GM12878 (cell line): ENCODE data around the gene CCDC136. TPM values are rescaled to one million over a fixed set of nuclear protein-coding genes. Genes with fewer than 3 reads are reported as not detected.

Source experiments
- ATAC-seq: fragments of 200-7000 bp; cut with Tn5 transposase; 3 replicates; pipeline ENCODE4 v1.9.1; 2020; ENCODE audit warnings: mild to moderate bottlenecking, moderate library complexity
- BruUV-seq: library from RNA; stranded (reverse); fragments of 400-500 nt; replicated peaks from 2 replicates; lab custom pipeline; 2021; lab: Mats Ljungman, UMichigan
- CTCF ChIA-PET: fragments of 300-600 bp; sonication (Branson Sonifier 250); formaldehyde crosslinking; extraction: SDS; loops from one replicate; lab custom pipeline; 2021; ENCODE audit warnings: inconsistent platforms; lab: Yijun Ruan, JAX
- POLR2A ChIA-PET: fragments of 350-600 bp; formaldehyde crosslinking; extraction: SDS; loops from one replicate; lab custom pipeline; 2021; ENCODE audit warnings: inconsistent platforms; lab: Charles Lee
- RAD21 ChIA-PET: fragments of 300-600 bp; sonication (Branson Sonifier 250); formaldehyde crosslinking; loops from one replicate; lab custom pipeline; 2023; ENCODE audit warnings: antibody characterized with exemption; ENCODE audit not compliant: unreplicated experiment; lab: Charles Lee
- SMC1A ChIA-PET: fragments of 300-600 bp; sonication (Branson Sonifier 250); formaldehyde crosslinking; loops from one replicate; lab custom pipeline; 2023; ENCODE audit not compliant: unreplicated experiment, uncharacterized antibody; lab: Charles Lee
- DNase-seq: peaks from one replicate; pipeline ENCODE4 v3.0.0-alpha.2; 2011; ENCODE audit warnings: low read depth, low spot score
- FAIRE-seq: peaks from 3 replicates; lab custom pipeline; 2011; peaks lifted over from hg19 to GRCh38; lab: Jason Lieb, UNC
- H2AFZ ChIP-seq: 2 replicates; pipeline ENCODE4 v1.6.0; 2011; ENCODE audit warnings: low read depth, low read length, control low read depth; ENCODE audit not compliant: control insufficient read depth
- H3K27ac ChIP-seq: 2 replicates; pipeline ENCODE4 v1.5.1; 2011; ENCODE audit warnings: control low read depth; ENCODE audit not compliant: control insufficient read depth, insufficient read depth
- H3K27me3 ChIP-seq, 2 experiments: replicated peaks in 1 of 2; 2 replicates each; pipeline versions ENCODE4 v1.6.0 to v1.6.1; 2011; ENCODE audit warnings: low read length in 1 of 2; ENCODE audit not compliant: control insufficient read depth in 2 of 2, insufficient read depth in 2 of 2
- H3K36me3 ChIP-seq, 2 experiments: 2 replicates each; pipeline ENCODE4 v1.5.1; 2011; ENCODE audit warnings: low read length in 1 of 2; ENCODE audit not compliant: control insufficient read depth in 2 of 2, insufficient read depth in 2 of 2
- H3K4me1 ChIP-seq: 2 replicates; pipeline ENCODE4 v1.6.1; 2011; ENCODE audit warnings: mild to moderate bottlenecking, low read length, moderate library complexity, mixed read lengths; ENCODE audit not compliant: control insufficient read depth, insufficient read depth
- H3K4me2 ChIP-seq: 2 replicates; pipeline ENCODE4 v1.6.0; 2011; ENCODE audit warnings: control low read depth; ENCODE audit not compliant: control insufficient read depth, insufficient read depth
- H3K4me3 ChIP-seq: fragments of 200-600 bp; sonication (generic); 2 replicates; pipeline ENCODE4 v1.5.1; 2016
- H3K79me2 ChIP-seq: 2 replicates; pipeline ENCODE4 v1.6.0; 2011; ENCODE audit warnings: low read length; ENCODE audit not compliant: control insufficient read depth, insufficient read depth
- H3K9ac ChIP-seq: 2 replicates; pipeline ENCODE4 v1.8.0; 2011; ENCODE audit warnings: low read length, control low read depth, mixed read lengths; ENCODE audit not compliant: control insufficient read depth, insufficient read depth
- H3K9me3 ChIP-seq: replicated peaks from 3 replicates; pipeline ENCODE4 v1.5.1; 2011; ENCODE audit warnings: mild to moderate bottlenecking, low read length; ENCODE audit not compliant: control insufficient read depth, insufficient read depth
- H4K20me1 ChIP-seq: 2 replicates; pipeline ENCODE4 v1.6.0; 2011; ENCODE audit not compliant: control insufficient read depth, insufficient read depth
- ESRRA ChIP-seq: IDR thresholded peaks from 2 replicates; pipeline ENCODE4 v1.6.1; 2012; ENCODE audit warnings: mild to moderate bottlenecking, low read length, improper control_type of control experiment
- IRF4 ChIP-seq: IDR thresholded peaks from 2 replicates; pipeline ENCODE4 v1.6.1; 2011; ENCODE audit warnings: low read depth, low read length
- MYB ChIP-seq: fragments of 150-350 bp; IDR thresholded peaks from 2 replicates; pipeline ENCODE4 v1.6.1; 2014; ENCODE audit warnings: mild to moderate bottlenecking, low read depth, low read length, borderline replicate concordance
- NFIC ChIP-seq: IDR thresholded peaks from 2 replicates; pipeline ENCODE4 v1.6.1; 2012; ENCODE audit warnings: low read depth, mild to moderate bottlenecking, inconsistent platforms, low read length, moderate library complexity
- PBX3 ChIP-seq: IDR thresholded peaks from 2 replicates; pipeline ENCODE4 v1.6.1; 2011; ENCODE audit warnings: mild to moderate bottlenecking, low read depth, low read length, moderate library complexity; ENCODE audit not compliant: insufficient replicate concordance
- PML ChIP-seq: IDR thresholded peaks from 2 replicates; pipeline ENCODE4 v1.6.1; 2012; ENCODE audit warnings: low read length, inconsistent platforms
- POLR2A ChIP-seq: IDR thresholded peaks from 2 replicates; pipeline ENCODE4 v1.6.1; 2011; ENCODE audit warnings: low read depth, mild to moderate bottlenecking, low read length
- RAD21 ChIP-seq: IDR thresholded peaks from 2 replicates; pipeline ENCODE4 v1.6.1; 2011; ENCODE audit warnings: mild to moderate bottlenecking, low read depth, low read length, moderate library complexity; ENCODE audit not compliant: insufficient read depth
- RELA ChIP-seq: fragments of 450-650 bp; IDR thresholded peaks from 2 replicates; pipeline ENCODE4 v1.8.0; 2014; ENCODE audit warnings: borderline replicate concordance; ENCODE audit not compliant: partially characterized antibody
- RFX5 ChIP-seq: IDR thresholded peaks from 2 replicates; pipeline ENCODE4 v1.6.1; 2011; ENCODE audit warnings: low read depth, low read length, improper control_type of control experiment
- SMARCA5 ChIP-seq: fragments of 450-650 bp; IDR thresholded peaks from 2 replicates; pipeline ENCODE4 v1.6.1; 2017; ENCODE audit warnings: mild to moderate bottlenecking
- TAF1 ChIP-seq: IDR thresholded peaks from 2 replicates; pipeline ENCODE4 v1.6.1; 2011; ENCODE audit warnings: mild to moderate bottlenecking, low read depth, low read length, borderline replicate concordance
- ZBTB11 ChIP-seq: fragments of 450-650 bp; formaldehyde crosslinking; IDR thresholded peaks from 2 replicates; pipeline ENCODE4 v1.5.0; 2022; ENCODE audit warnings: mild to moderate bottlenecking, missing genetic modification characterization
- ZNF207 ChIP-seq: fragments of 450-650 bp; IDR thresholded peaks from 2 replicates; pipeline ENCODE4 v1.6.1; 2014; ENCODE audit warnings: antibody characterized with exemption, mild to moderate bottlenecking, borderline replicate concordance
- WGBS: methylation state at CpG from one replicate; pipeline ENCODE4 v1.1.6; 2016; ENCODE audit warnings: low lambda C conversion rate; ENCODE audit not compliant: insufficient replicate concordance, insufficient coverage; ENCODE audit errors: missing lambda C conversion rate; 5-methylcytosine and 5-hydroxymethylcytosine counted together
- in situ Hi-C: fragments of 300-500 bp; cut with MboI; formaldehyde crosslinking; loops from 9 replicates; pipeline ENCODE4 v1.14.3; 2018; ENCODE audit warnings: mixed read lengths
- intact Hi-C: fragments of 100-400 bp; cut with micrococcal nuclease; formaldehyde crosslinking; loops from one replicate; pipeline ENCODE4 v1.14.2; 2022; ENCODE audit not compliant: unreplicated experiment
- polyA plus RNA-seq, 11 experiments: library from polyadenylated mRNA; depleted of rRNA in 4 of 11; unstranded in 6 of 11; stranded (reverse) in 5 of 11; fragments of >200 nt; fragmentation: Nextera tagmentation in 4 of 11; fragmentation: Illumina TruSeq in 1 of 11; extraction: Ambion mirVana in 4 of 11; extraction: Trizol in 1 of 11; gene quantifications; 1 replicate in 1 of 11; 2 replicates in 10 of 11; pipeline versions ENCODE4 v1.2.1 to v1.2.3, GENCODE V29; 2011 to 2016; ENCODE audit warnings: inconsistent platforms in 2 of 11, missing spikeins in 2 of 11, low read depth in 1 of 11
- total RNA-seq, 4 experiments: library from RNA; depleted of rRNA in 3 of 4; stranded (reverse); fragments of >200 nt in 3 of 4; fragmentation: Illumina TruSeq in 1 of 4; extraction: Trizol in 1 of 4; gene quantifications; 2 replicates each; pipeline versions ENCODE4 v1.2.1 to v1.2.3, GENCODE V29; 2013 to 2021

CCDC136 gene
- total and polyA plus RNA-seq, 10 of the 15 experiments (the other 5 are each of a cell fraction or from before 2014, with no cell fraction given): 0.32 to 4.8 (median 1.5) TPM

- H3K36me3 ChIP-seq: peaks cover 4 to 13% of the 10 kb centered on the region in 2 experiments
- ChIA-PET POLR2A (no interaction called here), SMC1A (interaction anchor here (0.6 to 0.9 kb wide), 2 partner anchors 16 to 219 kb away, joined by 3 to 4 read pairs; no protein-coding TSS in a partner anchor), RAD21 (no interaction called here), CTCF (interaction anchor here (1.6 kb wide), 1 partner anchor 33 kb away, joined by 3 read pairs; no protein-coding TSS in a partner anchor)
- H3K27me3 ChIP-seq: no peaks in the 10 kb centered on the region
- FAIRE-seq: no peak
- in situ Hi-C loops (no loop called here), intact Hi-C loops (no loop called here)
- H3K9ac ChIP-seq: no peak overlapping the region
- no peak for DNase-seq
- no peak for ATAC-seq
- no peaks in the 10 kb centered on the region for H3K4me1 ChIP-seq
- no peaks in the 10 kb centered on the region for H3K79me2 ChIP-seq
- H3K4me3 ChIP-seq: no peak overlapping the region
- no peak overlapping the region for H3K4me2 ChIP-seq
- WGBS: over 99% methylated on average over 12 of the region's 12 CpGs
- TF ChIP-seq PML (no peak), RAD21 (no peak), POLR2A (peak; percentile 57)
- H3K9me3 ChIP-seq: no peaks in the 10 kb centered on the region; the same call in 2 of the 3 replicates
- no peaks in the 10 kb centered on the region for H4K20me1 ChIP-seq
- no TSS peak for BruUV-seq
- H2AFZ ChIP-seq: no peak overlapping the region
- H3K27ac ChIP-seq: no peak overlapping the region
Observed at GRCh38 chr7:128773604-128774003, 18.2 kb upstream of the CCDC136 start.

GRCh38 chr7:128774029-128774689 is 17.6 kb upstream of the CCDC136 start:
- H3K9me3 ChIP-seq: no peaks in the 10 kb centered on the region; the same call in 2 of the 3 replicates
- RAD21 ChIA-PET: no interaction called here
- no peak overlapping the region for H3K9ac ChIP-seq
- SMC1A ChIA-PET: no interaction called here
- in situ Hi-C loops (no loop called here), intact Hi-C loops (no loop called here)
- no TSS peak for BruUV-seq
- no peaks in the 10 kb centered on the region for H3K4me1 ChIP-seq
- CTCF ChIA-PET: interaction anchor here (1.0 to 1.6 kb wide), 2 partner anchors 18 to 34 kb away, joined by 3 read pairs; no protein-coding TSS in a partner anchor
- no peak overlapping the region for H3K4me2 ChIP-seq
- FAIRE-seq: no peak
- no peak overlapping the region for H3K4me3 ChIP-seq
- H3K27me3 ChIP-seq: no peaks in the 10 kb centered on the region
- 95% methylated on average over 13 of the region's 13 CpGs for WGBS
- H2AFZ ChIP-seq: no peak overlapping the region
- POLR2A ChIA-PET: no interaction called here
- H3K27ac ChIP-seq: no peak overlapping the region
- H3K36me3 ChIP-seq: peaks cover 4 to 10% of the 10 kb centered on the region in 2 experiments; a peak in 3 of 4 replicates
- H4K20me1 ChIP-seq: no peaks in the 10 kb centered on the region
- ATAC-seq: no peak
- no peak for DNase-seq
- H3K79me2 ChIP-seq: no peaks in the 10 kb centered on the region
- TF ChIP-seq ESRRA: no peak
- no peak for TF ChIP-seq ZBTB11 (CRISPR knock-in tag)
- no peak for TF ChIP-seq RFX5
- TF ChIP-seq TAF1: no peak
- TF ChIP-seq NFIC: no peak
- no peak for TF ChIP-seq SMARCA5
- TF ChIP-seq PBX3: no peak
- TF ChIP-seq ZNF207: no peak
- TF ChIP-seq MYB: no peak
- TF ChIP-seq RELA: no peak
- TF ChIP-seq IRF4: no peak
